HuH-7.5 (cell line): ENCODE results near the gene FRRS1.

Experiments
- DNase-seq: peaks from one replicate; pipeline ENCODE4 v3.0.0; 2011; ENCODE audit warnings: low spot score

FRRS1 gene

GRCh38 chr1:99675292-99675691 lies 91.1 kb downstream of the FRRS1 start:
- DNase-seq = no peak

GRCh38 chr1:99674115-99675064 lies 92.0 kb downstream of the FRRS1 start:
- DNase-seq = no peak

DNA sequence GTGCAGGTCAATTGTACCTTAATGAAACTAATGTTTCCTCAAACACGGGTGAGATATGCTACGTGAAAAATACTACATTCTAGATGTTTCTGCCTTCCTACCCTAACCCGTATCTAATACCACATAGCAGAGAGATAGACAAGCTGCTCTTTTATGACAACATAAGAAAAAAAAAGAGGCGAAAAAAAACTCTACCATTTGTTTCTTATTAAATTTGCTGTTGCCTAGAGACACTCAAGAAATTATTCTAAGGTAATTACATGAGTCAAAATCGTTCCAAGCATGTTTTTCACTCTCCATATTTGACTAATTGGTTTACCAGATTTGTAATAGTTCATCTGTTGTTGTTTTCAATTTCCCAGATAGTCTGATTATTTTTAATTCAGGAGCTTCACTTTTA lies 93.1 kb downstream of the FRRS1 start:
- DNase-seq = no peak

DNA sequence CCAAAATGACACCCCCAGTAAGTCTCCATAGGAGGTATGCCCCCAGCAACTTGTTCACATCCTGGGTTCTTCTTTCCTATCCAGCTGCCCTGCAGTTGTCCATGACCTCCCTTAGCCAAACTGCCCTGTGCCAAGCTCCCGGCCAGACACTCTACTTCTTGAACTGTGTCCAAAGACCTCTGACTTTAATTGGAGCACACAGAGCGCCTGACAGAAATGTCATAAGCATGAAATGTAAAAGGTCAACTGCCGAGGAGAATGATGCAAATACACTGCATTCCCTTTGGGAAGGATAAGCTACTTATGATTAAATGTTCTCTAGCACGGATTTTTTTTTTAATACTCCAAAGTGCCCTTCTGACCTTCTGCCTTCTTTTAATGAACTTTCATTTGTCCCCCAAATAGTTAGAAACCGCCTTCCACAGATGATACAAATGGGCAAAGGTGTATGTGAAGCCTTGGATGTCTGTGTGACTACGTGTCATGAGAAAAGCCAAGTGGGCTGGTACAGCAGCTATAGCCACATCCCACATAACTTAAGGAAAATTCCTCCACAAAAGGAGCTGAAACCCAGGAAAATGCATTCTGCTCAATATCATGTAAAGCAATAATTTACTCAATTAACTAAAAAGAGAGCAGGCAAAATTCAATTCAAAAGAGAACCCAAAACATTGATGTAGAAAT lies 93.8 kb downstream of the FRRS1 start:
- no peak for DNase-seq

DNA sequence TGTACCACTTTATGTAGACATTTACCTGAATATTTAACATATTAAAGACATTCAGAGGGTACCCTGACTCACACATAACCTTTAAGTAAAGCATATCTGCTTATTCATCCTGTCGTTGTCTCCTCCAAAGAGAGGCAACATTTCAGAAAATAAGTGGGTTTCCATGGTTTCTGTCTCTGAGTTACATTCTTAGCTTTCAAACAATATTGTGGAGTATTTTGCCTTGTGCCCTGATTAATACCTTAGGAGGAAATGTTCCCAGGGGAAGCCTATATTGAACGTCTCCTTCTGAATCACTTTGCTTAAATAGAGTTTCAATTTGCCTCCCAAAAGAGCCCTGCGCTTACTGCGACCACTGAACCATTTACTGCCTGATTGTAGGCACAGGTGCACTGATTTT lies 94.4 kb downstream of the FRRS1 start:
- no peak for DNase-seq

DNA sequence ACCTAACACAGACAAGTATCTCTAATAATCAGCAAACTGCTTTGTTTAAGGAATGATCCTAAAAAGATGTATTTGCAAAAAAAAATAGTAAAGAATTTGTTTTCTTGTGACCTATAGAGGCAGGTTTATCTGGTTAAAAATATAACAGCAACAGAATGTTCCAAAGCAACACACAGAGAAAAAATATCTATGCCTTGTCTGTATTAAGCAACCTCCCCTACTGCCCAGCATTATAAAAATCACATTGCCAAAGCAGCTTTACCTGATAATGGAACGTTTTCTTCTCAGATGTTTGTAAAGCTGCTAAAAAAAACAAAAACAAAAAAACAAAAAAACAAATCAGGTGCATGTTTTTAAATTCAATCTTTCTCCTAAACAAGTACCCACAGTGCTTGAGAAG lies 95.9 kb downstream of the FRRS1 start:
- DNase-seq = no peak

DNA sequence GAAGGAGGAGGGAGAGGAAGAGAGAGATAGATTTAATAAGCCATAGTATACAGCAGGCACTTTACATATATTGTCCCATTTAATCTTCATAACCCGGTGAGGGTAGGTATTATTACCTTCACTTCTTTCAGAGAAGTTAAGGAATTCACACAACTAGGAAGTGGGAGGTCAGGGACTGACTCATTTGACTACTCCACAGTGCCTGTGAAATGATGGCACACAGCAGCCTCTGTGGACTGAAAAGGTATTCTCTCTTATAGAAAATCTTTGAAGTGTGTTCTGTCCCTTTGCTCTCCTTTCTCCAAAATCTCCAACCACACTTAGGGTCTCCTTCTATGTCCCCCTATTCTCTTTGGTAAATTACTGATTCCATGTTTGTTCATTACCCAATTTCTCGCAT lies 96.6 kb downstream of the FRRS1 start:
- no peak for DNase-seq

DNA sequence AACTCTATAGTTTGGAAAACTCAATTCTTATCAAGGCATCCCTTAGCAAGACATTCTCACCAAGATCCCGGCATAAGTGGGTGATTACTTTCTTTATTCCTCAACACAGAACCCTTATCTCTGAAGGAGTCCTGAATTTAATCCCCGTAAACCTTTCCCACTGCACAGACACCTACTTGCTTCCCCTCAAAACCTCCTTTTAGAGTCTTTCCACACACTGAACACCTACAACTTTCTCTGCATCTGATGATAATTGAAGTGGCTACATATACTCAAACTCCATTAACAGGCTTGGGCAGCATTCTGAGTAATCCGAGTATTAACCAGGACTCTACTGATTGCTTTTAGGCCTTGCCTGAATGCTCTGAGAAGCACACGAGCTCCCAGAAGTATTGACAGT lies 97.1 kb downstream of the FRRS1 start:
- no peak for DNase-seq

DNA sequence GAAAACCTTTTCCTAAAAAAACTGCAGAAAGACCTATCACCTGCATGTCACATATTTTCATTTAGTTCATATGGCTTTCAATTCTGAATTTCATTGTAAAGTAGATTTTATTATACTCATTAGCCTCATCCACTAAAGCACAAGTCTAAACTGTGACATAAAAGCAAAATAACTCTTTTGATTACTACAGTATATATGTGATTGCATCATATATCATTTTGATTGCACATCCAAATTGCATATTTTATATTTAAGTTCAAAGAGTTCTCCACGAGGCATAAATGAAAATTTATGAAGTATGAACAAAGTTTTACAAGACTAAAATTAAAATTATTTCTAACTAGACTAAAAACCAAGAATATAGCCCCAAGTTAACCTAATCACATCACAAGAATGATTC lies 101.2 kb downstream of the FRRS1 start:
- no peak for DNase-seq

DNA sequence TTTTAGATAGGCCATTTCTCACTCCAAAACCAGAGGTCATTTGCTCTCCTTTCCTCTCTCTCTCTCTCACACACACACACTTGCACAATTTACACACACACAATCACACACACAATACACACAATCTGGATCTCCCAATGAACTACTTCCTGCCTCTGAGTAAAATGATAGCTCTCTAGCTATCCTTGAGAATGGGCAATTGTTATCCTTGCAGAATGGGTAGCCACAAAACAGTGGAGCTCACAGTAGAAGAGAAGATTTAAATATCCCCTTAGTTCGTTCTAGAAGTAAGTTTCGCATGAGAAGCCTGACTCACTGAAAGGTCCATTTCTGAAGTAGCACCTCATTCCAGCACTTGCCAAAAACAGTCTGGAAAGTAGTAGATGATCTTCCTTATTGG lies 102.9 kb downstream of the FRRS1 start:
- DNase-seq = no peak

- no peak for DNase-seq
Observed at GRCh38 chr1:99662539-99663080, 103.8 kb downstream of the FRRS1 start.

- DNase-seq = no peak
Observed at GRCh38 chr1:99661780-99662179, 104.7 kb downstream of the FRRS1 start.

DNA sequence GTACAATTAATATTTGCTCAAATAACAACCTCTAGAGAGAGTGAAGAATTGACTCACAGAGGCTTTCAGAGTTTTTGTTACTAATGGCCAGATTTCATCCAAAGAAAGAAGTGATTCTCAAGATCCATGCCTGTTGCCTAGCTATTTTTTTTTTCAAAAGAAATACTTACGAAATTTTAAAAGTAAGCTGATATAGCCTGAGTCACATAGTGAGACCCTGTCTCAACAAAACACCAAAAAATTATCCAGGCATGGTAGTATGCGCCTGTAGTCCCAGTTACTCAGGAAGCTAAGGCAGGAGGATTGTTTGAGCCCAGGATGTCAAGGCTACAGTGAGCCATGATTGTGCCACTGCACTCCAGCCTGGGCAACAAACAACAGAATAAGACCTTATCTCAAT lies 105.9 kb downstream of the FRRS1 start:
- no peak for DNase-seq

GRCh38 chr1:99659755-99660210 lies 106.7 kb downstream of the FRRS1 start:
- DNase-seq = no peak
